Kidney epithelial cell (primary cell): Measurements from ENCODE around the gene URM1. TPM values are rescaled to one million over a fixed set of nuclear protein-coding genes. Genes with fewer than 3 reads are reported as not detected.

Experiments used
- DNase-seq: peaks from one replicate; pipeline ENCODE4 v3.0.0-alpha.2; 2010; ENCODE audit warnings: low read depth
- H3K27me3 ChIP-seq: 2 replicates; pipeline ENCODE4 v1.6.0; 2011; ENCODE audit warnings: low read length; ENCODE audit not compliant: control insufficient read depth, insufficient read depth
- H3K36me3 ChIP-seq: 2 replicates; pipeline ENCODE4 v1.5.1; 2011; ENCODE audit warnings: low read length; ENCODE audit not compliant: control insufficient read depth, insufficient read depth
- H3K4me3 ChIP-seq: 2 replicates; pipeline ENCODE4 v1.5.1; 2011; ENCODE audit warnings: low read depth, mild to moderate bottlenecking, control low read depth, low read length
- total RNA-seq: library from RNA; depleted of rRNA; stranded (reverse); fragments of >200 nt; gene quantifications from 2 replicates; pipeline ENCODE4 v1.2.3, GENCODE V29; 2015
- TF ChIP-seq, protein P1 (sequence below): IDR thresholded peaks from 2 replicates; pipeline ENCODE4 v1.5.1; 2011; ENCODE audit warnings: mild to moderate bottlenecking, moderate library complexity, low read length, control low read depth, inconsistent platforms; ENCODE audit not compliant: insufficient read depth, poor library complexity, severe bottlenecking

Gene URM1
- total RNA-seq, 1 donor from 2014 or later = 49.9 TPM

DNA sequence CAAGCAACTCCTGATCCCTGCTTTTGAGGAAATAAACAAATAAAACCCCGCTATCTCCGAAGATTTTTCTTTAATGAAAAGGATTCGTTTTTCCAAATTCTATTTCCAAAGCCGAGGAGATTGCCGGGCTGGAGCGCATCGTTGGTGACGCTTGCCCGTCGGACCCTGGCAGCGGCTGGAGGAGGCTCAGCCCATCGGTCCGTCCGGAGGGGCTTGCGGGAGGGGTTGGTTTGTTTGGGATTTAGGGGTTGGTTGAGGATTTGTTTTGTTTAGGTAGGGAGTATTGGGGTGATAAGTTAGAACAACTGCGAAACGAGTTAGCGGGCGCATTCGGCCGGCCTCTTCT, 20.8 kb downstream of the URM1 start:
- DNase-seq = no peak
- TF ChIP-seq, protein P1, sequence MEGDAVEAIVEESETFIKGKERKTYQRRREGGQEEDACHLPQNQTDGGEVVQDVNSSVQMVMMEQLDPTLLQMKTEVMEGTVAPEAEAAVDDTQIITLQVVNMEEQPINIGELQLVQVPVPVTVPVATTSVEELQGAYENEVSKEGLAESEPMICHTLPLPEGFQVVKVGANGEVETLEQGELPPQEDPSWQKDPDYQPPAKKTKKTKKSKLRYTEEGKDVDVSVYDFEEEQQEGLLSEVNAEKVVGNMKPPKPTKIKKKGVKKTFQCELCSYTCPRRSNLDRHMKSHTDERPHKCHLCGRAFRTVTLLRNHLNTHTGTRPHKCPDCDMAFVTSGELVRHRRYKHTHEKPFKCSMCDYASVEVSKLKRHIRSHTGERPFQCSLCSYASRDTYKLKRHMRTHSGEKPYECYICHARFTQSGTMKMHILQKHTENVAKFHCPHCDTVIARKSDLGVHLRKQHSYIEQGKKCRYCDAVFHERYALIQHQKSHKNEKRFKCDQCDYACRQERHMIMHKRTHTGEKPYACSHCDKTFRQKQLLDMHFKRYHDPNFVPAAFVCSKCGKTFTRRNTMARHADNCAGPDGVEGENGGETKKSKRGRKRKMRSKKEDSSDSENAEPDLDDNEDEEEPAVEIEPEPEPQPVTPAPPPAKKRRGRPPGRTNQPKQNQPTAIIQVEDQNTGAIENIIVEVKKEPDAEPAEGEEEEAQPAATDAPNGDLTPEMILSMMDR = no peak
- Histone ChIP-seq H3K27me3 (peaks cover 48% of the 10 kb centered on the region), H3K4me3 (no peak overlapping the region), H3K36me3 (no peaks in the 10 kb centered on the region)

DNA sequence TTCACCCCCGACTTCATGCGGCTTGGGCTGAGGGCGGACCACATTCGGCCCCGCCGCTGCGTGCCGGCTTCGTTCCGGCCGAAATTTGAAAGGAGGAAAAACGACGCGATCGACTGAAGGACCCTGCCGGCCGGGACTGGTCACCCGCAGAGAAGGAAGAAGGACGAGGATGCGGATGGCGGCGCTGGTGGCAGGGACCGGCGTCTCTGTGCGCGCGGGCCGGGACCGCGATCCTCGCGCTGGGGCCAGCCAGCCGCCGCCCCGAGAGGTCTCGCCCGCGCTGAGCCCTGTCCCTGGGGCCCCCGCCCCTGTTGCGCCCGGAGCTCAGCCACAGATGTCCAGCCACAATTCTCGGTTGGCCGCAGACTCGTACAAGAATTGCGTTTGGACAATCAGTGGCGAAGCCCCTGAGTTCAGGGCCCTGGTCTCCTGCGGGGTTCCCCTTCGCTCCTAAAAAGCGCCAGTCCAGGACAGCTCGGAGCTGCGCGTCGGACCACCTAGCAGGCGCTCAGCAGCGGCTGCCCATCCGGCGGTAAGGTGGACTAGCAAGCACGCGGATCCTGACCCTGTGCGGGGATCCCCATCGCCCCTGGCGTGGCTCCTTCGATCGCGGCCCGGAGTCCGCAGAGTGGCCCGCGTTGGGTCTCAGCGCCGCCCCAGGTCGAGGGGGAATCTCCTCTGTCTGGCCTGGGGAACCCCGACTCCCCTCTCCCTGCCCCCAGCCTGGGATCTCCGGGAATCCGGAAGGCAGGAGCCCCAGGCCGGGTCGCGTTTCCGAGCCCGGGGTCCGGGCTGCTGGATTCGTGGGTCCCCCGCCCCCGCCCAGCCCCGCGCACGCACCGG, 21.3 kb downstream of the URM1 start:
- Histone ChIP-seq H3K4me3 (no peak overlapping the region), H3K36me3 (no peaks in the 10 kb centered on the region), H3K27me3 (peaks cover 53% of the 10 kb centered on the region)
- TF ChIP-seq, protein P1 = no peak
- DNase-seq = no peak

DNA sequence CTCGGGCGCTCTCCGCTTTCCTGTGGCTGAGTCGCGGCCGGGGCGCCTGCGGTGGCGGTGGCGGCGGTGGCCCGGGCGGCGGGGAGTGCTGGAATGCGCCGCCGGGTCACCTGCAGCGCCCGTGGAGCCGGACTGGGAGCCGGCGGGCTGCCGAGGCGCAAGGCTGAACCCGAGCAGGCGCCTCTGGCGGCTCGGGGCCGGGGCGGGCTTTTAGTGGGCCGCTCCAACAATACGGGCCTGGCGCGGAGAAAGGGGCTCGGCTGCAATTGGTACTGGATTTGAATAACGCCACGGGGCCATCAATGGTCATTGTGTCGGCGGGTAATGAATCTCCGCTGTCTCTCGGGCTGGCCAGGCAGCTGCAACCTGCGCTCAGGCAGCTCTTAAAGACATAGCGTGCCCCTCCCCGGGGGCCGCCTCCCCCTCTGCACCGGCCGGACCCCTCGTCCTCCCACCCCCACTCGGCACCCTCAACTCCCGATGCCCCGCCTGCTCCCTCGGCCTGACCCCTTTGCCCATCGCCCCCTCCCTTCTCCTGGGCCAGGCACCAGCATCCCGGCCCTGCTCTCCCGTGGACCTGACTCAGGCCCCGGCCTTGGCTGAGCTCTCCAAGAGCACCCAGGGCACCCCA, 22.1 kb downstream of the URM1 start:
- Histone ChIP-seq H3K36me3 (no peaks in the 10 kb centered on the region), H3K27me3 (peaks cover 58% of the 10 kb centered on the region), H3K4me3 (no peak overlapping the region)
- TF ChIP-seq, protein P1 = no peak
- no peak for DNase-seq

DNA sequence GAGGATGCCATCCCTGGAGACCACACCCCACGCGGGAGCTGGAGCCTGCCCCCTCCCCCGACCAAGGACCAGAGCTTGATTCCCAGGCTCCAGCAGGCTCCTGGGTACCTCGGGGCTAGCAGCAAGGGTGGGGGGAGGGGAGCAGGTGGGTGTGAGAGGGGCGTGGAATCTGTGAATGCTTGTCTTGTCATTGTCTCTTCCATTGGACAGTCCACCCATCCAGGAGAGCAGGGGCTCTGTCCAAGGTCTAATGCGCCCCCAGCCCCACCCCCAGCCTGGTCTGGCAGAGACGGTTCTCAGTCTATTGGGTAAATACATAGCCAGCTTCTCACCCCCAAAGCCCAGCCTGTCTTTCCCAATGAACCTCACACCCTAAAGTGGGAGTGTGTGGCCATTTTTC, 22.8 kb downstream of the URM1 start:
- no peaks in the 10 kb centered on the region for H3K36me3 ChIP-seq
- no peak overlapping the region for H3K4me3 ChIP-seq
- DNase-seq = no peak
- TF ChIP-seq, protein P1 = no peak
- peaks cover 58% of the 10 kb centered on the region for H3K27me3 ChIP-seq

DNA sequence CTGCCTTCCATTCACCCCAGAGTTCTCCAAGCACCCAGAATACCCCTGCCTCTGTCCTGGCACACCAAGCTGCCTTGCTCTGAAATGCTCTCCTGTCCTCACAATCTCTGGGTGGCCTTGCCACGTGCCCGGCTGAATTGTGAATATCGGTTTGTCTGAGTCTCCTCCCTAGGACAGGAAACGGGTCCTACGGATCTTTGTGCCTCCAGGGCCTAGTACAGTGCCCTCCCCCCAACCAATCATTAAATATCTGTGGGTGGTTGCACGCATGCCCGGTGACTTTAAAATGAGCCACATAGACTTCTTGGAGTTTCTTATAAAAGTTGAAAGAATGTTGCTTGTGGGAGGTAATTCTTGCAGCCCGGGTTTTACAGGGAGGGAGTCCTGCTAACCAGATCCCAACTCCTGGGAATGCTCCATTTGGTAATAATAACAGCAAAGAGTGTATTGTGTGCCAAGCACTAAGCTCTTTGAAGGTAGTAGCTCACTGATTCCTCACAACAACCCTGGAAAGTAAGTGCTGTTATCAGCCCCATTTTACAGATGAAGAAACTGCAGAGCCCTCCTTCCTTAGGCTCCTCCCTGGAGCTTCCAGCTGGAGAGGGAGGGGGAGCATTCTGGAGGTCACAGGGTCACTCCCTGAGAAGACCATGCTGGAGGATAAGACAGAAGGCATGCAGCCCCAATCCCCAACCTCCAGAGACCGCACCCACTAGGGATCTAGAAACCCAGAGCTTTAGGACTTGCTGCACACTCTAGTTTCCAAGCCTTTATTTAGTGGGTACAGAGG, 23.4 kb downstream of the URM1 start:
- no peak for DNase-seq
- Histone ChIP-seq H3K27me3 (peaks cover 58% of the 10 kb centered on the region), H3K36me3 (no peaks in the 10 kb centered on the region), H3K4me3 (no peak overlapping the region)
- TF ChIP-seq, protein P1 = no peak
